GM12801 (cell line): ENCODE results near the gene THUMPD2.

Experiments used
- TF ChIP-seq, protein P1 (sequence below): IDR thresholded peaks from one replicate; pipeline ENCODE4 v1.5.1; 2011; ENCODE audit warnings: control low read depth; ENCODE audit not compliant: insufficient read length; ENCODE audit errors: extremely low read depth

The THUMPD2 gene

GRCh38 chr2:39733070-39733674 is 45.9 kb downstream of the THUMPD2 start:
- TF ChIP-seq, protein P1, sequence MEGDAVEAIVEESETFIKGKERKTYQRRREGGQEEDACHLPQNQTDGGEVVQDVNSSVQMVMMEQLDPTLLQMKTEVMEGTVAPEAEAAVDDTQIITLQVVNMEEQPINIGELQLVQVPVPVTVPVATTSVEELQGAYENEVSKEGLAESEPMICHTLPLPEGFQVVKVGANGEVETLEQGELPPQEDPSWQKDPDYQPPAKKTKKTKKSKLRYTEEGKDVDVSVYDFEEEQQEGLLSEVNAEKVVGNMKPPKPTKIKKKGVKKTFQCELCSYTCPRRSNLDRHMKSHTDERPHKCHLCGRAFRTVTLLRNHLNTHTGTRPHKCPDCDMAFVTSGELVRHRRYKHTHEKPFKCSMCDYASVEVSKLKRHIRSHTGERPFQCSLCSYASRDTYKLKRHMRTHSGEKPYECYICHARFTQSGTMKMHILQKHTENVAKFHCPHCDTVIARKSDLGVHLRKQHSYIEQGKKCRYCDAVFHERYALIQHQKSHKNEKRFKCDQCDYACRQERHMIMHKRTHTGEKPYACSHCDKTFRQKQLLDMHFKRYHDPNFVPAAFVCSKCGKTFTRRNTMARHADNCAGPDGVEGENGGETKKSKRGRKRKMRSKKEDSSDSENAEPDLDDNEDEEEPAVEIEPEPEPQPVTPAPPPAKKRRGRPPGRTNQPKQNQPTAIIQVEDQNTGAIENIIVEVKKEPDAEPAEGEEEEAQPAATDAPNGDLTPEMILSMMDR = no peak

DNA sequence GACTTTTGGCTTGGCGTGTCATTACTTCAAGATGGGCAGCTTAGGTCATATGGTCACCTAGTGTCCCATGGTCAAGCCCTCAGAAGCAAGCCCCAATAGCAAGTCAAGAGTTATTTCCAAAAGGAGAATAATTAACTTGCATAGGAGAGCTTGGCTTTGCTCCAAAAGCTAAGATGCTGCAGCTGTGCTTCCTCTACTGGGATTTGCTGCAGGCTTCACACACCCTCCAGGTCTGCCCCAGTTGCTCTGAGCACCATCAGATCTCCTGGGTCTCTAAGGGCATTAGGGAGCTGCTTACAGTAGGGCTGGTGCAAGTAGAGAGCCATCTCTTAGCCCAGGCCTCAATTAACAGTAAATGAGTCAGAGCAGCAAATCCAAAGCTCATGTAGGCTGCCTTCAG is 46.6 kb downstream of the THUMPD2 start:
- TF ChIP-seq, protein P1 = no peak

- TF ChIP-seq, protein P1 = no peak
Observed at GRCh38 chr2:39731546-39731945, 47.5 kb downstream of the THUMPD2 start.

- TF ChIP-seq, protein P1 = no peak
Observed at GRCh38 chr2:39730685-39731302, 48.3 kb downstream of the THUMPD2 start.

- TF ChIP-seq, protein P1 = no peak
Observed at GRCh38 chr2:39730276-39730675, 48.8 kb downstream of the THUMPD2 start.

- TF ChIP-seq, protein P1 = no peak
Observed at GRCh38 chr2:39728941-39729351, 50.1 kb downstream of the THUMPD2 start.

- TF ChIP-seq, protein P1 = no peak
Observed at GRCh38 chr2:39725401-39725800, 53.7 kb downstream of the THUMPD2 start.

GRCh38 chr2:39724828-39725144 is 54.3 kb downstream of the THUMPD2 start:
- TF ChIP-seq, protein P1 = no peak
